ENCODE data around the gene TRAF3.
"Not testable (repeated sequence)": the region's sequence is repeated elsewhere in the genome, so short reads cannot be mapped to it uniquely, and the experiment has no call there.

Gene TRAF3

DNA sequence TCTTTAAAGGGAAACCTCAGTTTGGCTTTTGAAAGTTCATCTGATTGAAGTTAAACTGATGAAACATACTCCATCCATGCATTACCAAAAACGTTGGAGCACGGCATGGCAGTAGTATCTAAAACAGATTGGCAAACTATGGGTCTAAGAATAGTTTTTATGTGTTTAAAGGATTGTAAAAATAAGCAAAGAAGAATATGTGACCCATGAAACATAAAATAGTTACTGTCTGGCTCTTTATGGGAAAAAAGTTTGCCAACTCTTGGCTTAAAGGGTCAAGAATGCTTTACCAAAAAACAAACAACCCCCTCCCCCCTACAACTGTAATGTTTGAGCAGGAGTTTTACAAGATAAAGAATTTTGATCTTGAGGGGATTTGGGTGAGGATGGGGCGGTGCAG is 32.6 kb downstream of the TRAF3 start:
- no peak for DNase-seq

- no peak for DNase-seq
These were observed 33.3 kb downstream of the TRAF3 start for GRCh38 chr14:102810523-102810922.

GRCh38 chr14:102811254-102811963 is 34.2 kb downstream of the TRAF3 start:
- no peak for DNase-seq

- DNase-seq = no peak
These were observed 34.7 kb downstream of the TRAF3 start for GRCh38 chr14:102811971-102812370.

- DNase-seq = no peak
These were observed 36.4 kb downstream of the TRAF3 start for GRCh38 chr14:102813691-102814090.

DNA sequence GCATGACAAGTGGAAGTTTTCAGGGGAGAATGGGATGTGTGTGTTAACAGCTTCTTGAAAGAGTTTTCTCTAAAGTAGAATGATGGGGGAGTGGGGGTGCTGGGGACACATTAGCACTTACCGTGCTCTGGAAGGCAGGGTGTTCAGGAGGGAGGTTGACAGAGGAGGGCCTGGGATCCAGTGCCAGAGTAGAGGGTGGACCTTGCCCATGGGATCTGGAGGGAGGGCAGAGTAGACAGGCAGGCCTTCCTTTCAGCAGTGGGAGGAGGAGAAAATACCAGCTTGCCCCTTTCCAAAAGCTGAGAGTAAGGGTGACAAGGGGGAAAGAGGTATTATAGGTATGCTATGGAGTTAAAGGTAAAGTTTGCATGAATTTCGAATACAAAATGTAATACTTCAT is 40.1 kb downstream of the TRAF3 start:
- no peak for DNase-seq

DNA sequence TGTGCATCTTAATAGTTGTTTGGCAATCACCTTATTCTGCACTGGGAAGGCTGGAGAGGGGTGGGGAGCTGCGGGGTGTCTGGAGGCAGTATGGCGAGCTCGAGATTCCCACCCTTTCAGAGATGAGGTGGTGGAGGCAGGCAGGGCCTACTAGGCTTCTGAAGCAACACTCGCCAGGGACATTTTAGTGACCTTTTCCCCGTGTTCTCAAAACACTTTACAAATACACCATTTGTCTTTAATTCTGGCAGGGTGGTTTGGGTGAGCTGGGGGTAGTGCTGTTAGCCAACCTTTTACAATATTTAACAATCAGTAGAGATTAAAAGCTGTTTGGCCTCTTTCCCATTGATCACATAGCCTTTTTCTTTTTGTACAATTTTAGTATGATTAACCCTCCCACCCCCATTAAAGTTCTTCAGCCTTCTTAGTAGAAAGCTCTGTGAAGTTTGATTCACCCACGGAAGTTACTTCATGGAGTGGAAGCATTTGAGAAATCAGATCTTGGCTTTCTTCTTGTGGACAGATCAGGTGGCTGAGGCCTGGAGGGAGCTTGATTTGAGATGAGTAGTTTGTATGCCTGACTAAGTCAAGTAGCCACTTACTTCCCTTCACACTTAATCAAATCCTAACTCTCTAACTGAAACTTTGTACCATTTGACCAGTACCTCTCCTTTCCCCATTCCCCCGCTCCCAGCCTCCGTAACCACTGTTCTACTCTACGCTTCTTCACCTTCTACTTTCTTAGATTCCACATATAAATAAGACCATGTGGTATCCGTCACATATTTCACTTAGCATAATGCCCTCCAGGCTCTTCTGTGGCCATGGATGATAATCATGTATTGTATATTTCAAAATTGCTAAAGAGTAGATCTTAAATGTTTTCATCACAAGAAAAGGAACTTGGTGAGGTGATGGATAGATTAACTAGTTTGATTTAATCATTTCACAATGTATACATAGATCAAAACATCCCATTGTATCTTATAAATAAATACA is 41.0 kb downstream of the TRAF3 start:
- no peak for DNase-seq

GRCh38 chr14:102819176-102819628 is 42.0 kb downstream of the TRAF3 start:
- no peak for DNase-seq

- DNase-seq = no peak
These were observed 42.6 kb downstream of the TRAF3 start for GRCh38 chr14:102819747-102820330.

- no peak for DNase-seq
These were observed 44.0 kb downstream of the TRAF3 start for GRCh38 chr14:102821252-102821651.

- no peak for DNase-seq
These were observed 45.1 kb downstream of the TRAF3 start for GRCh38 chr14:102822311-102822863.

GRCh38 chr14:102822887-102823286 is 45.6 kb downstream of the TRAF3 start:
- not testable (repeated sequence) for DNase-seq

DNA sequence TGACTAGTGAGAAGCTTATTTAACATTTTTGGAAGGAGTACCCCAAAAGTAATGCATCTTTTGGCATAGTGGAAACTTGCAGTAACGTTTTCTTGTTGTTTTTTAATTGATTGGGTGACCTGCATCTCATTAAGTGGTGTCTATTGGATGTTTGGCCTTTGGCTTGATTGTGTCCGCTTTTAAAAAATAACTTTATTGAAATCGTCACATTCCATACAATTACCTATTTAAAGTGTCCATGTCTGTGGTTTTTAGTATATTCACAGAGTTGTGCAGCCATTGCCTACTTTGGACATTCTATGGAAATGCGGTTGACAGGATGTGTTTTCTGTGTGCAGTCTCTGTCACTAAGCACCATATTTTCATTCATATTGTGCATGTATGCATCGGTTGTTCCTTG is 46.3 kb downstream of the TRAF3 start:
- no peak for DNase-seq

DNA sequence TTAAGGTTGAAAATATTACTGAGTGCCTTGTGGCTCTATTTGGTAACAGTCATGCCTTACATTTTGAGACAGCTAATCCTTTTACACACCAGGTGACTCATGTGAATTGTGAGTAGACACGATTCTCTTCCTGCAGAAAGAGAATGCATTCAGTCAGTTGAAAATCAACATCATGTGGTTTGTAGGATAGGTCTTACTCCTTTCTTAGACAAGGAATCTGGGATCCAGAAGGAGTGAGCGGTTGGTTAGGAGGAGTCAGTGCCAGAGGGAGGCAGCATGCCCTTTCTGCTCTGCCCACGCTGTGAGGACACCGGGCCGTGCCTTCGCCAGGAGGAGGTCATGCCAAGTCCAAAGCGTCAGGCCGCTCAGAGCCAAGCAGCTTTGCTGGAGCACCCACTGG is 47.6 kb downstream of the TRAF3 start:
- DNase-seq = no peak

DNA sequence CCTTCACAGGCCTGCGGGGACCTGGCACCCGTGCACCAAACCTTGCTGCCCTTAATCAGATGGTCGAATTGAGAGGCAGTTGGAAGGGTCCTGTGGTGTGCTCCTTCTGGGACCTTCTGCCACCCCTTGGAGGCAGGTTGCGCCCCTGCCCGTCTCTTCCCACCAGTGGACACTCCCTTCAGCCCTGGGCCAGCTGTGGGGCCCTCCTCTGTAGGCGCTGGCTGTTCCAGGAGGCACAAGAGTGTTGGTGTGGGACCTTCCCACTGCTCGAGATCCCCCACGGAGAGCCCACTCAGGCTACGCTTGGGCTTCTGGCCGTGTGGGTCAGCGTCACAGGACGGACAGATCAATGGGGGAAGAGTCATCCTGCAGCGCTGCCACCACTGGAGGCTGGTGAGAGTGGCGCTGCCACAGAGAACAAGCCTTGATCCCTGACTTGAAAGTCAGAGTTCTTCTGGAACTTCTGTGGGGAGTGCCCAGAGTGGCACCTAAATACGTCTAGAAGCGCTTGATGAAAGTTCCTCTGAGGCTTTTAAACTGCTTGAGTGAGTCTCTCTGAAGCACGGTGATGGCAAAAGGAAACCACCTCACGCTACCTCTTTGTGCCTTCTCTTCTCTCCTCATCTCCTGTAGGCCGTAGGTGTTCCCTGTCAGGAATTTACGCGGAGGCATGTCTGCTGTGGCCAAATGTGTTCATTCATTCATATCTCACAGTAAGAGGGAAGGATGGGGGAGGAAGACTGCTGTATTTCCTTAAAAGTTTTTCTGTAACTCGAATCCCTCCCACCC is 48.3 kb downstream of the TRAF3 start:
- DNase-seq = no peak

GRCh38 chr14:102826161-102826560 is 48.9 kb downstream of the TRAF3 start:
- DNase-seq = no peak

GRCh38 chr14:102826751-102827675 is 49.8 kb downstream of the TRAF3 start:
- DNase-seq = no peak

- DNase-seq = no peak
These were observed 50.5 kb downstream of the TRAF3 start for GRCh38 chr14:102827716-102828115.

DNA sequence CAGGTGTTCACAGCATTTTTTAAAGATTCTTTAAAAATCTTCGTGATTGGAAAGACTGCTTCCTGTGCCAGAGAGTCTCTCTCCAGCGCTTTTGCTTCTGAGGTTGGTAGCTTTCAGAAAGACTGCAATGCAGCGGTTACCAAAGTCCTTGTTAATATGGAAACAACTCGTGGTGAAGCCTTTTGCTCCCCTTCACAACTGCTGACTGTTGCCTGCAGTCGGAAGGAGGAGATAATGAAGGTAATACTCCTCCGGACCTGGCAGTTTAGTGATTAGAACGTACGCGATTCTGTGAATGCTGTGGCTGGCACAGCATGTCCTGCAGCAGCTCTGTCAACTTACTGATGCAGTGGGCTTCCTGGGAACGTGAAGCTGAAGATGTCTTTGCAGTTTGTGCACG is 50.9 kb downstream of the TRAF3 start:
- DNase-seq = no peak

DNA sequence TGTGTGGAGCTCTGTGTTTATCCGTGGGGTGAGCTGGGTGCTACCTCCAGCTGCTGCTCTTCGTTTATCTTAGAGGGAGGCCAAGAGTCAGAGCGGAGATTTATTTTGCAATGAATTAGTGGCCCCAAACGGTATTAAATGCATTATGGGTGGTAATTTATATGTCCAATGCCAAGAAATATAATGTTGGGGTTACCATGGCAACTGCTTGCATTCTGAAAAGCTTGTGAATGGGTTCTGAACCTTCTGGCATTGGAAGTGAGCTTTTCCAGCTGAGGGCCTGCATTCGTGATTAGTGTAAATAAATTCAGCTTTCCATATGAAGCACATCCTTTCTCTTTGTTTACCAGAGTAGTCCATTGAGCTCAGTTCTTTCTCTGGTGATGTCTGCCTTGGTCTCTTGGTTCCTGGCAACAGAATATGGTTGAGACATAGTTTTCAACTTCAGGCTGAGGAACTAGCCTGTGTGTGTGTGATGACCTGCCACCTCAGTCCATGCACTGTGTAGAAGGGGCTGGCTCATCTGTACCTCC is 51.8 kb downstream of the TRAF3 start:
- no peak for DNase-seq

GRCh38 chr14:102830474-102831045 is 53.3 kb downstream of the TRAF3 start:
- DNase-seq = no peak

Data from islet precursor cell (in vitro differentiated cells).